Stomach (tissue), 9 donors: ENCODE results near the gene CEACAM4. TPM values are rescaled to one million over a fixed set of nuclear protein-coding genes. Genes with fewer than 3 reads are reported as not detected.

Experiments
- DNase-seq, 2 donors: peaks; one replicate each; pipeline versions ENCODE4 v3.0.0 to v3.0.0-alpha.2; 2013 to 2019
- H3K27ac ChIP-seq, 5 donors: fragments of 200-600 bp in 4 of 5; sonication (generic) in 4 of 5; one replicate each; pipeline ENCODE4 v1.5.1; 2013 to 2019; ENCODE audit warnings: mild to moderate bottlenecking in 1 of 5, moderate library complexity in 1 of 5
- H3K27me3 ChIP-seq, 3 donors: fragments of 200-600 bp; sonication (generic); one replicate each; pipeline ENCODE4 v1.5.1; 2017 to 2019; ENCODE audit warnings: mixed run types in 1 of 3
- H3K36me3 ChIP-seq, 4 donors: fragments of 200-600 bp; sonication (generic); 1 replicate in 3 of 4; 2 replicates in 1 of 4; pipeline ENCODE4 v1.5.1; 2016 to 2019
- H3K4me1 ChIP-seq, 4 donors: fragments of 200-600 bp; sonication (generic); one replicate each; pipeline ENCODE4 v1.5.1; 2016 to 2019
- H3K4me3 ChIP-seq, 4 donors: fragments of 200-600 bp; sonication (generic) in 3 of 4; one replicate each; pipeline ENCODE4 v1.5.1; 2016 to 2019; ENCODE audit warnings: mild to moderate bottlenecking in 1 of 4
- H3K9me3 ChIP-seq, 4 donors: fragments of 200-600 bp; sonication (generic); one replicate each; pipeline ENCODE4 v1.5.1; 2016 to 2019
- CTCF ChIP-seq, 7 experiments: fragments of 450-650 bp in 4 of 7; fragments of 200-600 bp in 3 of 7; sonication (generic) in 3 of 7; IDR thresholded peaks; one replicate each; pipeline ENCODE4 v1.5.1; 2016 to 2019; ENCODE audit warnings: antibody characterized with exemption in 7 of 7, control low read depth in 2 of 7, mild to moderate bottlenecking in 1 of 7
- EP300 ChIP-seq: sonication (generic); formaldehyde crosslinking; IDR thresholded peaks from one replicate; pipeline ENCODE4 v1.6.1; 2017; ENCODE audit warnings: antibody characterized with exemption
- POLR2A ChIP-seq, 4 donors: fragments of 450-650 bp; IDR thresholded peaks; one replicate each; pipeline ENCODE4 v1.6.1; 2016; ENCODE audit warnings: antibody characterized with exemption in 4 of 4, control low read depth in 2 of 4, mild to moderate bottlenecking in 1 of 4, moderate library complexity in 1 of 4
- POLR2AphosphoS5 ChIP-seq, 3 donors: sonication (generic); formaldehyde crosslinking; IDR thresholded peaks; one replicate each; pipeline ENCODE4 v1.6.1; 2016; ENCODE audit warnings: antibody characterized with exemption in 3 of 3
- WGBS, 5 donors: extraction: QIAGEN DNeasy Blood & Tissue Kit in 3 of 5; methylation state at CpG; one replicate each; pipeline versions ENCODE4 v1.1.5 to v1.1.7; 2013 to 2018; 5-methylcytosine and 5-hydroxymethylcytosine counted together
- intact Hi-C: fragments of 100-400 bp; cut with DNase I; formaldehyde crosslinking; loops from one replicate; pipeline ENCODE4 v1.15.1; 2023; ENCODE audit warnings: low total_unique reads
- polyA plus RNA-seq, 3 donors: library from polyadenylated mRNA; stranded (reverse); fragments of 200-250 nt; gene quantifications; one replicate each; pipeline ENCODE4 v1.2.3, GENCODE V29; 2013
- total RNA-seq, 5 donors: library from RNA; depleted of rRNA; stranded (reverse); fragments of >200 nt; gene quantifications; one replicate each; pipeline versions ENCODE4 v1.1.0 to v1.2.3, GENCODE V29; 2014 to 2016
- donor health status: healthy with polysubstance abuse.
- donor health status: Bipolar disorder and iron deficiency.
- donor health status: healthy.

Gene CEACAM4
- total and polyA plus RNA-seq, 8 donors, result 0.63 to 8.3 (median 1.4) TPM; not detected in 4

GRCh38 chr19:41577833-41578232 is 49.0 kb downstream of the CEACAM4 start:
- no peak for TF ChIP-seq POLR2AphosphoS5 (IDR thresholded peaks at IDR 0.05)
- no peak for TF ChIP-seq EP300
- TF ChIP-seq POLR2A (IDR thresholded peaks at IDR 0.05), result no peak
- TF ChIP-seq CTCF (IDR thresholded peaks at IDR 0.05), result no peak
- Histone ChIP-seq H3K4me1 (no peaks in the 10 kb centered on the region), H3K36me3 (peaks cover 0 to 8% (median 2%) of the 10 kb centered on the region in 4 donors), H3K4me3 (no peak overlapping the region), H3K9me3 (peaks cover 0 to 27% (median 18%) of the 10 kb centered on the region in 4 donors), H3K27me3 (peaks cover 0 to 19% (median 0%) of the 10 kb centered on the region in 3 donors), H3K27ac (no peak overlapping the region)
- intact Hi-C loops, result no loop called here
- 52 to 76% (median 65%) methylated on average over 2 of the region's 2 CpGs for WGBS, 5 donors
- DNase-seq, result no peak

- intact Hi-C loops, result no loop called here
- no peak for DNase-seq
- Histone ChIP-seq H3K4me3 (peak overlapping the region in 1 of 4 donors; percentile 13), H3K36me3 (peaks cover 0 to 5% (median 2%) of the 10 kb centered on the region in 4 donors), H3K4me1 (no peaks in the 10 kb centered on the region), H3K27me3 (peaks cover 0 to 24% (median 0%) of the 10 kb centered on the region in 3 donors), H3K9me3 (peaks cover 0 to 22% (median 13%) of the 10 kb centered on the region in 4 donors), H3K27ac (no peak overlapping the region)
- no peak for TF ChIP-seq EP300
- no peak for TF ChIP-seq POLR2A (IDR thresholded peaks at IDR 0.05)
- no peak for TF ChIP-seq POLR2AphosphoS5 (IDR thresholded peaks at IDR 0.05)
- TF ChIP-seq CTCF (IDR thresholded peaks at IDR 0.05), result no peak
- WGBS, 5 donors, result 76 to 82% (median 77%) methylated on average over 19 of the region's 19 CpGs
Measured at GRCh38 chr19:41577144-41577830, 49.6 kb downstream of the CEACAM4 start.

GRCh38 chr19:41575998-41576397 is 50.9 kb downstream of the CEACAM4 start, which contains the start of gene CEACAM21:
Gene CEACAM21, plus strand, starts transcription at chr19:41576166. Its CDS starts 109 bp downstream, at chr19:41576275.
- peaks cover 0 to 32% (median 0%) of the 10 kb centered on the region in 3 donors for H3K27me3 ChIP-seq
- peaks cover 0 to 5% (median 0%) of the 10 kb centered on the region in 4 donors for H3K36me3 ChIP-seq
- peak within 1 kb of the TSS in 2 of 4 donors; percentile 9 to 13 for H3K4me3 ChIP-seq
- TF ChIP-seq POLR2A (IDR thresholded peaks at IDR 0.05) (no peak), EP300 (no peak), POLR2AphosphoS5 (IDR thresholded peaks at IDR 0.05) (no peak), CTCF (IDR thresholded peaks at IDR 0.05) (no peak)
- H3K9me3 ChIP-seq, result peaks cover 0 to 9% (median 4%) of the 10 kb centered on the region in 4 donors
- peak; percentile 45 to 56 for DNase-seq
- H3K27ac ChIP-seq, result peak within 1 kb of the TSS in 3 of 5 donors; percentile 52 to 73 (median 66)
- H3K4me1 ChIP-seq, result no peaks in the 10 kb centered on the region
- WGBS, 5 donors, result 25 to 34% (median 31%) methylated on average over 4 of the region's 4 CpGs
- intact Hi-C loops, result no loop called here

- intact Hi-C loops, result no loop called here
- no peak for TF ChIP-seq POLR2A (IDR thresholded peaks at IDR 0.05)
- TF ChIP-seq POLR2AphosphoS5 (IDR thresholded peaks at IDR 0.05), result peak in 1 of 3 donors; percentile 27
- TF ChIP-seq CTCF (IDR thresholded peaks at IDR 0.05), result peak in 5 of 7 experiments; percentile 52 to 88 (median 78)
Measured at GRCh38 chr19:41570639-41571112, 56.2 kb downstream of the CEACAM4 start.

More at GRCh38 chr19:41570639-41571112, 56.2 kb downstream of the CEACAM4 start:
- peak; percentile 86 to 90 for DNase-seq
- Histone ChIP-seq H3K27ac (no peak overlapping the region), H3K27me3 (peaks cover 0 to 72% (median 13%) of the 10 kb centered on the region in 3 donors), H3K4me3 (no peak overlapping the region), H3K36me3 (no peaks in the 10 kb centered on the region), H3K9me3 (no peaks in the 10 kb centered on the region), H3K4me1 (no peaks in the 10 kb centered on the region)
- WGBS, 5 donors, result 2 to 4% (median 3%) methylated on average over 7 of the region's 7 CpGs
